ENCODE measurements around the gene TUBD1.

- no peak for TF ChIP-seq CTCF (IDR thresholded peaks at IDR 0.05)
- no peak for TF ChIP-seq EZH2 (IDR thresholded peaks at IDR 0.05; ENCODE audit: borderline replicate concordance, insufficient read depth, low read depth, low read length, poor library complexity, severe bottlenecking)
These were observed 65.9 kb downstream of the TUBD1 start for GRCh38 chr17:59826706-59827453.
